ACHN (cell line): ENCODE measurements around the gene CYP46A1.
A peak's percentile ranks its signal among the peaks of the same experiment; 100 is the strongest.
"Not testable (repeated sequence)": the region's sequence is repeated elsewhere in the genome, so short reads cannot be mapped to it uniquely, and the experiment has no call there.

Experiments
- DNase-seq: peaks from one replicate; pipeline ENCODE4 v3.0.0-alpha.2; 2015
- in situ Hi-C: cut with HindIII; loops from 2 replicates; pipeline ENCODE4 v1.10.0; 2017; ENCODE audit warnings: low sequenced_read_pairs, low pct_ligation_motif_present, low pct_unique_long_range_greater_than_20kb

CYP46A1 gene

GRCh38 chr14:99757331-99758070, 73.4 kb downstream of the CYP46A1 start:
- in situ Hi-C loops, result no loop called here
- peak; percentile 90 for DNase-seq

DNA sequence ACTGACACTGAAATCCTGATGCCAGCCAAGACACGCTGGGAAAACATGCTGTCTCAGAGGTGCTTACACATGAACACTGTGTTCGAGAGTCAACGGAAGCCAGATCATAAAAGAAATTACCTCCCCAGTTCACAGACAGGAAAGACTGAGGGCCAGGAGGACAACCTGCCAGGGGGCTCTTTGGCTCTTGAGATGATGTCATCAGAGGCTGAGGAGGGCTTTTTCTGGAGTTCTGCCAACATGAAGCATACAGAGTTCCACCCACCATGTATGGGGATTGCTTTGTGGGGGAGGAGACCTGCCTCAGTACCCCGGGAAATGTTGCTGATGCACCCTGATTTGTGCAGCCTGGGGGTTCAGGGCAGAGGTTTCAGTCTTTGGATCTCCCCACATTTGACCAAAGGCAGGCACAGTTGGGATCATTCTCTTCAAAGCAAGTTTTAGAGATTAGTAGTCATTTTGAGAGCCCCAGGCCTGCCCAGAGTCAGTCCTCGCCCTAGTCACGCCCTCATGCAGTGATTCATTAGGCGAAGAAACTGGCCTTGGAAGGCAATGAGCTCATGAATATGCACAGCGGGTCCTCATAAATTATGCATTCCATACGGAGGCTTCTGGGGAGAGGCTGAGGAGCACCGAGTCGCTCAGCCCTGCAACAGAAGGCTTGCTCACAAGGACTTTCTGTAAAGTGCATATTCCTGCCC, 74.2 kb downstream of the CYP46A1 start:
- in situ Hi-C loops, result no loop called here
- DNase-seq, result peak; percentile 40

GRCh38 chr14:99758872-99759545, 74.9 kb downstream of the CYP46A1 start:
- in situ Hi-C loops, result no loop called here
- no peak for DNase-seq

DNA sequence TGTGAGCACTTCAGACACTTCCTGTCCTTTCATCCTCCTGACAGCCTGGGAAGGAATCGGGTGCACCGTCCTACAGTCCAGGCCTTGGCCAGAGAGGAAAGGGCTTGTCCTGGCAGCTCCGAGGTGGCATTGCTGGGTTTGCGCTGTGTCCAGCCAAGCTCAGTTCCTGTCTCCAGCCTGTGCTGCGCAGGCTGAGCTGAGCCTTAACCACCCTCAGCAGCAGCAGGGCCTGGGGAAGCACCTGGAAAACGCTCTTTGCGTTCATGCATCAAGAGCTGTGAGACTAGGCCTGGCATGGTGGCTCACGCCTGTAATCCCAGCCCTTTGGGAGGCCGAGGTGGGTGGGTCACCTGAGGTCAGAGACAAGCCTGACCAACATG, 75.4 kb downstream of the CYP46A1 start:
- in situ Hi-C loops, result no loop called here
- DNase-seq, result no peak

DNA sequence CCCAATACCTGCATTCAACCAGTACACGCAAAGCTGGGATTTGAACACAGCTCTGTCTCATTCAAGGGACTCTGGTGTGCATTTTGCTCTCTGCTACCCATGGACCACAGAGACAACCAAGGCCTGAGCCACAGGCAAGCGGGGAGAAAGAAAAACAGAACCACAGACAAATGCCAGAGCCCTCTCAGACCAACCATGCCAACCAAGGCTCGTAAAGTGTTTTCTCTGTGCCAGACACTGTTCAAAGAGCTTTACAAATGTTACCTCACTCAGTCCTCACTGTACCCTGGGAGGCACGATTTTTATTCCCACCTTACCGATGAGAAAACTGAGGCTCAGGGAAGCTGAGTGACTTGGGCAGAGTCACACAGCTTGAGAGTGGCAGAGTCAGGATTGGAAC, 76.7 kb downstream of the CYP46A1 start:
- in situ Hi-C loops, result no loop called here
- DNase-seq, result no peak

DNA sequence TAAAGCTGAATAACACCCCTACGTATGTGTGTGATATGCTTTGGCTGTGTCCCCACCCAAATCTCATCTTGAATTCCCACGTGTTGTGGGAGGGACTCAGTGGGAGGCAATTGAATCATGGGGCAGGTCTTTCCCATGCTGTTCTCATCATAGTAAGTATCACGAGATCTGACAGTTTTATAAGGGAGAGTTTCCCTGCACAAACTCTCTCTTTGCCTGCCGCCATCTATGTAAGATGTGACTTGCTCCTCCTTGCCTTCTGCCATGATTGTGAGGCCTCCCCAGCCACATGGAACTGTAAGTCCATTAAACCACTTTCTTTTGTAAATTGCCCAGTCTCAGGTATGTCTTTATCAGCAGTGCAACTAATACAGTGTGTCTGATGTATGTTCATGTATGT, 78.8 kb downstream of the CYP46A1 start:
- in situ Hi-C loops, result not testable (repeated sequence)

DNA sequence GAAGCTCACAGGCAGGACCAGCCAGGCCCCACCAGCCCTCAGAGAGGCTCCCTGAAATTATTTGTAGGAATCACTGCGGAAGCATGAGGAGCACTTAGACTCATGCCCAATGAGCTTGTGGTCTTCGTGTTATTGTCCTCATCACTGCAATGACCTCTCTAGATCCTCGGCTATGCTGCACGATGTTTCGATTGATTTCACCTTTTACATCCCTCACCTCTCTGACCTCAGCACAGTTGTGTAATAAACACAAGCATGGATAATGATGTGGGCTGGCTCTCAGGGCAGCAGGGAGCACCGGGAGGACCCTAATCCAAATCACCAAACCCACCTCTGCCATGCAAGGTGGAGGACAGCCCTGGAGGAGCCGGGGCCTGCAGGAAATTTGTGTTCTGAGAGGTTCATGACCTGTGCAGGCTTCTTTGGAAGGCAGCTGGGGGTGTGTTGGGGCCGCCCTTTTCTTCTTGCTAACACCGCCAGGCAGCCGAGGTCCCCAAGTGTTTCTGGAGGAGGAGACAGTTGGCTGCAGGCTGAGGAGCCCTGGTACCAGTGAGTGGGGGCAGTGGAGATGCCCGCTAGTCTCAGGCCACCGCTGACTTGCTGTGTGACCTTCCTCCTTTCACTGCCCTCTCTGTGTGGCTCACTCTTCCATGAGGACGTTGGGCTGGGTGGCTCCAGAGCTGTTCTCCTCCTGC, 79.6 kb downstream of the CYP46A1 start:
- in situ Hi-C loops, result no loop called here
- no peak for DNase-seq

More for the DNA sequence above, 78.8 kb downstream of the CYP46A1 start:
- not testable (repeated sequence) for DNase-seq

DNA sequence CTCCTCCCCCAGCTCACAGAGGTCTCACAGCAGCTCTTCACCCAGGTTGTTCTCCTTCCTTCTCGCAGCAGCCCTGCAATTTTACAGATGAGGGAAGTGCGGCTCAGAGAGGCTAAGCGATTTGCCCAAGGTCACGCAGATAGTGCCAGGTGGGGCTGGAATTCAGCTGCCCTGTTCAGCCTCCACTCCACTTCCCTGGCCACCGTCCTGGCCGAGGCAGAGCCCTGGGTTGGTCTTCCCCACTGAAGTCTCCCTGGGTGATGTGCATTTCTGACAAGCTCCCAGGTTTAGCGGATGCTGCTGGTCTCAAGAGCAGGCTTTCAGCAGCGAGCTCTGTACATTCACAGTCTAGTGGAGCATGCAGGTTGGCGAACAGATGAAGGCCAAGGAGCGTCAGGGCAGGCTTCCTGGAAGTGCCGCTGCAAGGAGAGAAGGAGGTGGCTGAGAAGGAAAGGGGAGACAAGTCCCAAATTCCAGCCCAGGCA, 80.2 kb downstream of the CYP46A1 start:
- in situ Hi-C loops, result no loop called here
- DNase-seq, result no peak

DNA sequence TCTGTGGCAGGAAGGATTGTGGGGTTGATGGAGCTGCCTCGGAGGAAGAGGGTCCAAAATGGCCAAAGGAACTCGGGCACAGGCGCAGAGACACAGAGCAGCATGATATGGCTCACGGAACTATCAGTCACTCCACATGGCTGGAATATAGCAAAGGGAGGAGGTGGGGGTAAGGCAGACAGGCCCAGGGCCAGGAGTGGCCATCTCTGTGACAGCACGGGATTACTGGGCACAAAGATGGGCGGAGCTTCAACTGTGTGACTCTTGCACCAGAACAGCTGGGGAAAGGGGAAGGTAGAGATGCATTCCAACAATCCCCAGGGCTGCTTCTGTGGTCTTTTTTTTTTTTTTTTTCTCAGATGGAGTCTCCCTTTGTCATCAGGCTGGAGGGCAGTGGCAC, 84.3 kb downstream of the CYP46A1 start:
- DNase-seq, result no peak
- in situ Hi-C loops, result no loop called here

GRCh38 chr14:99769123-99769522, 85.0 kb downstream of the CYP46A1 start:
- in situ Hi-C loops, result no loop called here
- DNase-seq, result no peak

DNA sequence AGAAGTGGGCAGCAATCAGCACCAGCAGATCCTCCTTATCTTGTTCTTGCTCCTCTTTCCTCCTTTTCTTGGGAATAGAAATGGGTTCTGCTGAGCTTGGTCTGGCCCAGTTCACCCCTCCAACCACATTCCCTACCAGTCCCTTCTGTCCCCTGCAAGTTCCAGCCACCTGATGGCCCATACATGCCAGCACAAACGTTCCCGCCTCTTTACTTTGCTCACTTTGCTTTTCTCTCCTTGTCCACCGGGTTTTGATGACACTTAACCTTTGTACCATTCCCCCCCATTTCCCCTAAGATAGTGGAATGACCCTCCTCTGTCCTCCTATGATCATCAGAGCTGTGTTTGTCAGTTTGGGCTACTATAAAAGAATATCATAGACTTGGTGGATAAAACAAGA, 85.7 kb downstream of the CYP46A1 start:
- in situ Hi-C loops, result no loop called here
- no peak for DNase-seq

GRCh38 chr14:99772371-99773283, 88.5 kb downstream of the CYP46A1 start:
- in situ Hi-C loops, result no loop called here
- no peak for DNase-seq

- DNase-seq, result no peak
- in situ Hi-C loops, result no loop called here
Measured at GRCh38 chr14:99773521-99774497, 89.7 kb downstream of the CYP46A1 start.

DNA sequence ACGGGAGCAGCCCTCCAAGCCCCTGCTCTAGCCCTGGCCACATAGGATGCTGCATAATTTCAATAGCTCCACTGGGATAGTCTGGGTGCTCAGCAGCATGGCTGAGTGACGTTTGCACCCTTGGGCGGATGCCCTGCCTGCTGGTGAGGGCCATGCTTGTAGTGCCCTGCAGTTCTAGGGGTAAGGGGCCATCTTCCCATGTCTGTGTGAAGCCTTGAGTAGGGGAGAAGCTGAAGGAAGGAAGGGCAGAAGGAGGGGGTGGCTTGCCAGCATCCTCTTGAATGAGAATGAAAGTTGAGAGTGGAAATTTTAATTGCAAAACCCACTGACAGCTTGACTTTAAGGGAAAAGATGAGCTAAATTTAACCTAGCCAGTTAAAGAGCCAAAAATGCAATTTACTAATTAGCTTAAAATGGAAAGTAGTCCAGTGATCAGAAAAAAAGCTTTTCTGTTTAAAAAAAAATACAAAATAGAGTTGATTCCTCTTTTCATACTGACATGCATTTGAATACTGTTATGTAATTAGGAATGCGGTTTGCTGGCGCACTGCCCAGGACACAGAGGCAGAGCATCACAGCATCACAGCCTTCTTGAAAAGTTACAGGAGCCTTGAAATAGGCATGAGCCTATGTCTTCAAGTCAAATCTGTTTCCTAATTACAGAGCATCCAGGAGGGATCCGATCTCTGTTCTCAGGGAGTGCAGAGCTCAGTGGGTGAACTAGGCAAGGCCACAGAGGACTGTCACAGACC, 90.6 kb downstream of the CYP46A1 start:
- in situ Hi-C loops, result no loop called here

DNA sequence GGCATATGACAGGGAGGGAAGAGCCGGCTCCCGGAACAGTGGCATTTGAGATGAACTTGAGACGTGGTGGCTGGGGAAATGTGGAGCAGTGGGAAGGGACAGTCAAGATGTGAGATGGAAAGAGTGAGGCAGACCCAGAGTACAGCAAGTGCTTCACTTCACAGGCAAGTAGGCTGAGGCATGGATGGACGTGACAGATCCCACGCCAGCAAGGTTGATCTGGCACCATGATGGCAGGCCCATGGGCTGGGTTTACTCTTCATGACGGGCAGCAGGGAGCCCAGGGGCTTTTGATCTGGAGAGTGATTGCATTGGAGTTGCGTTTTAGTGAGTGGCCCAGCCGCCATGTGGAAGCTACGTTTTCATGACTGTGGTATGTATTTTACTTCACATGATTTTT, 91.3 kb downstream of the CYP46A1 start:
- DNase-seq, result no peak
- in situ Hi-C loops, result no loop called here

More for the DNA sequence above, 90.6 kb downstream of the CYP46A1 start:
- no peak for DNase-seq
